ENCODE measurements around the gene ABLIM2. TPM values are rescaled to one million over a fixed set of nuclear protein-coding genes. Genes with fewer than 3 reads are reported as not detected.

Gene ABLIM2
- total RNA-seq (2.0 TPM), polyA plus RNA-seq (1 to 10 TPM in 3 of 4 donors, under 1 TPM in 1; 0.88 to 1.5 (median 1.1) TPM)

DNA sequence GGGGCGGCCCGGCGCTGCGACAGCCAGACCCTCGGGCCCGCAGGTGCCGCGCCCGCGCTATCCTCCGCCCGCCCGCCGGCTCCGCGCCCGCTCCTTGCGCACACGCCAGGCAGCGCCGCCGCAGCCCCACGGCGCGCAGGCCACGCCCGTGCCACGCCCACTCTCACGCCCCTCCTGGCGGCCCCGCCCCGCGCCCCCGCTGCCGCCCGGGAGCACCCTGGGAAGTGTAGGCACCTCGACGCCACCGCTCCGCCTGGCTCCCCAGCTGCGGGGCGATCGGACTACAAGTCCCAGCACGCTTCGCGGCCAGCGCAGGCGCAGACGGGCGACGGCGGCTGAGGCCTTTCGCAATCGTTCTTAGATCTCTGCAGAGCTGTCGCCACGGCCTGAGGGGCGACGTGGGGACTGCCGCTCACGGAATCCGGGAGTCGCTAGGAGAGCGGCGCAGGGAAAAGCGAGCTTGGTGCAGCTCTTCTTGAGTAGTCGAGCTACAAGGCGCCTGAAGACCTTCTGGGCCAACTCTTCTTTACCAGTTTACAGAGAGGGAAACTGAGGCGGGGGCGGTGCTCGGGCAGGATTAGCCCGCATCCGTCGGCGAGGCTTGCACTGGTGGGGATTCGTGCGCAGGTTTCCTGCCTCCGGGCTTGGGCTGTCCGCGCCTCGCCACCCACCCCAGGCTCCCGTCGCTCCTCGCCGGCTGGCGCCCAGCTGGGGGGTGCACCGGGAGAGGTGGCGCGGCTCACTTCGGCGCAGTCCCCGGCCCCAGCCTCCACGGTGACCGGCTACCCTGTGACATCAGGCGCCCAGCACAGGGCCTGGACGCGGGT, at the start of gene ABLIM2:
Gene ABLIM2, minus strand, starts transcription at position 104 of the 827 bp plus-strand sequence. CDS start 124 bp downstream, outside the sequence.
- H3K4me1 ChIP-seq (ENCODE audit: control insufficient read depth, insufficient read depth, low read length, poor library complexity, severe bottlenecking): peaks cover 26% of the 10 kb centered on the region

DNA sequence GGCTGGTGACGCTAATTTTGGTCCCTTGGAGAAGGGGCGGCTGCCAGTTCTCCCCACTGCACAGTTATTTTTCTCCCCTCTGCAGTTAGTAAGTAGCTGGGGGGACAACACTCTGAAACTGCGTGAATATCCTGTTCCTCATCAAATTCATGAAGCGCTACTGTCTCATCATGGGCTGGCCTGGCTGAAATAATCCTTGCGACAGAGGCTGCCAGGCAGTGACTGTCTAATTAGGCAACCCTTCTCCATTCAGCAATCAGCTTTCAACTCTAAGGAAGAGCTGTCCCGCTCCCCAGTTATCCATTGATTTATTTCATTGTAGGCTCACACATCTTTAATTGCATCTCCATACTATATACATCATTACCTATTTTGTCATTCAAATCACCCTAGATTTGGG, 48.7 kb upstream of the ABLIM2 start:
- peaks cover 10% of the 10 kb centered on the region for H3K36me3 Mint-ChIP-seq
- H3K9me3 Mint-ChIP-seq: no peaks in the 10 kb centered on the region
- H3K27me3 Mint-ChIP-seq: no peaks in the 10 kb centered on the region
- Histone ChIP-seq H3K4me3 (ENCODE audit: low read depth, low read length) (no peak overlapping the region), H3K27ac (ENCODE audit: insufficient read depth, low read length, poor library complexity, severe bottlenecking) (no peak overlapping the region), H3K9me3 (ENCODE audit: control insufficient read depth in 2 of 2, low read length in 2 of 2) (no peaks in the 10 kb centered on the region), H3K36me3 (ENCODE audit: control insufficient read depth, insufficient read depth, low read length) (peaks cover 23% of the 10 kb centered on the region), H3K4me1 (ENCODE audit: control insufficient read depth, insufficient read depth, low read length, poor library complexity, severe bottlenecking) (peaks cover 19% of the 10 kb centered on the region), H3K27me3 (ENCODE audit: control insufficient read depth, insufficient read depth, low read length) (no peaks in the 10 kb centered on the region)
- peak overlapping the region in 2 of 3 donors; percentile 6 to 38 for H3K27ac Mint-ChIP-seq
- H3K4me3 Mint-ChIP-seq: no peak overlapping the region
- no peak for ATAC-seq (ENCODE audit: low read depth in 2 of 2)
- DNase-seq: no peak
- peaks cover 0 to 36% (median 5%) of the 10 kb centered on the region in 4 donors for H3K4me1 Mint-ChIP-seq

More for the DNA sequence above, at the start of gene ABLIM2:
- H3K4me3 Mint-ChIP-seq: peak within 1 kb of the TSS; percentile 91 to 98 (median 96)
- H3K4me1 Mint-ChIP-seq: peaks cover 0 to 24% (median 7%) of the 10 kb centered on the region in 4 donors
- H3K4me3 ChIP-seq (ENCODE audit: low read depth, low read length): peak within 1 kb of the TSS; percentile 71
- ATAC-seq (ENCODE audit: low read depth in 2 of 2): peak; percentile 99
- no peaks in the 10 kb centered on the region for H3K27me3 ChIP-seq (ENCODE audit: control insufficient read depth, insufficient read depth, low read length)
- H3K27me3 Mint-ChIP-seq: peaks cover 29% of the 10 kb centered on the region
- peak; percentile 98 to 99 (median 98) for DNase-seq
- H3K9me3 Mint-ChIP-seq: no peaks in the 10 kb centered on the region
- no peaks in the 10 kb centered on the region for H3K36me3 Mint-ChIP-seq
- H3K9me3 ChIP-seq (ENCODE audit: control insufficient read depth in 2 of 2, low read length in 2 of 2): no peaks in the 10 kb centered on the region
- H3K27ac ChIP-seq (ENCODE audit: insufficient read depth, low read length, poor library complexity, severe bottlenecking): peak within 1 kb of the TSS; percentile 51
- H3K36me3 ChIP-seq (ENCODE audit: control insufficient read depth, insufficient read depth, low read length): no peaks in the 10 kb centered on the region
- H3K27ac Mint-ChIP-seq: peak within 1 kb of the TSS; percentile 50 to 94 (median 92)

DNA sequence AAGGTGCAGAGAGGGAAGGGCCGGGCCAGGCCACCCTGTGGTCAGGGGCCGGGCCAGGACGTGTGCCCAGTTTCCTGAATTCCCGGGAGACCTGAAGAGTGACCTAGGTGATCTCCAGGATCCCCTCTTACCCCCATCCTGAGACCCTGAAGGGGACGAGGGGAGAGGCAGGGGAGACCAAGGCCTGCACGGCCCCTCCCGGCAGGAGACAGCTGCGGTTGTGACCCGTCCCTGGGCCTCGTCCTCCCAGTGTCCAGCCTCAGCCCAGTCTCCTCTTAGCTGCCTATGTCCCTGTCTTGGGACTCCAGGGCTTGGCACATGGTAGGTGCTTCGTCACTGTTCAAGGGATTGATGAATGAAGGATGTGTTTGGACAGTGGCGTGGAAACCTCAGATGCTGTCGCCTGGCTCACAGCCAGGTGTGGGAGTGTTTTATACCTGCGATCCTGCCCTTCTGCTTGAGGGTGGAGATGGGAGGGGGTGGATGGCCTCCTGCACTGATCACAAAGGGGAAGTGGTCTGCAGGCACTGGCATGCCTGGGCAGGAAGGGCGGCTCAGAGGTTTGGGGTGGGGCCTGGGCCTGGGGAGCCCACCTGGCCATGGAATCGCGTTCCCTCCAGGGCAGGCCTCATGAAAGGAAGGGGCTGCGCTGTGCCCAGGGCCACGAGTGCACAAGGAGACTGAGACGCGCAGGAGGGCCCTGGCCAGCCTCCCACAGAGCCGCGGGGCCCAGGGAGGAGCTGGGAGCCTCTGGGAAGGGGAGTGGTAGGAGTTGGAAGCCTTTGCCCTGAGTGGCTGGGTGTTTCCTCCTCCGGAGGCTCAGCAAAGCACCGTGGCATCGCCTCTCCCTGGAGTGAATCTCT, 47.4 kb upstream of the ABLIM2 start:
- peaks cover 0 to 48% (median 11%) of the 10 kb centered on the region in 4 donors for H3K4me1 Mint-ChIP-seq
- H3K27me3 Mint-ChIP-seq: no peaks in the 10 kb centered on the region
- peaks cover 10% of the 10 kb centered on the region for H3K36me3 Mint-ChIP-seq
- H3K4me3 Mint-ChIP-seq: no peak overlapping the region
- Histone ChIP-seq H3K9me3 (ENCODE audit: control insufficient read depth in 2 of 2, low read length in 2 of 2) (no peaks in the 10 kb centered on the region), H3K4me1 (ENCODE audit: control insufficient read depth, insufficient read depth, low read length, poor library complexity, severe bottlenecking) (peaks cover 32% of the 10 kb centered on the region), H3K36me3 (ENCODE audit: control insufficient read depth, insufficient read depth, low read length) (peaks cover 21% of the 10 kb centered on the region), H3K4me3 (ENCODE audit: low read depth, low read length) (no peak overlapping the region), H3K27me3 (ENCODE audit: control insufficient read depth, insufficient read depth, low read length) (no peaks in the 10 kb centered on the region), H3K27ac (ENCODE audit: insufficient read depth, low read length, poor library complexity, severe bottlenecking) (no peak overlapping the region)
- no peak overlapping the region for H3K27ac Mint-ChIP-seq
- DNase-seq (no peak), ATAC-seq (ENCODE audit: low read depth in 2 of 2) (no peak)
- no peaks in the 10 kb centered on the region for H3K9me3 Mint-ChIP-seq

DNA sequence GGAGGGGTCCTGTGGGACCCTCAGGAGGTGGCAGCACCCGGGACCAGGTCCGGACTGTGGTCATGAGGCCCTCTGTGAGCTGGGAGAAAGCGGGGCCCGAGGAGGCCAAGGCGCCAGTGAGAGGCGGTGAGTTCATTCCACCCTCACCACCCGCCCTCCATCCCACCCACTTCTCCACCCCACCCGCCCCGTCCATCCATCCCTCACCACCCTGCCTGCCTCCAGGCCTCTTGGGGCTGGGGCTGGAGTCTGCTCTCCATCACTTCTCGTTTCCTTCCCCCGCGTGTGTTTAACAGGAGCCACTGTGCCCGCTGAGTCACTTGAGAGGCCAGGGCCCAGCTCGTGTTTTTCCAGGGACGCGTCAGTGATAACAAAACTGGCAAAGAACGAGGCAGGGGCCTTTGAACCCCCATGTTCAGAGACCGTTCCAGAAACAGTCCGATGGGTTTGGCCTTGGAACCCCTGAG, 46.7 kb upstream of the ABLIM2 start:
- Mint-ChIP-seq H3K27me3 (no peaks in the 10 kb centered on the region), H3K27ac (no peak overlapping the region), H3K36me3 (peaks cover 10% of the 10 kb centered on the region), H3K4me3 (no peak overlapping the region), H3K4me1 (peaks cover 0 to 55% (median 13%) of the 10 kb centered on the region in 4 donors), H3K9me3 (no peaks in the 10 kb centered on the region)
- H3K4me1 ChIP-seq (ENCODE audit: control insufficient read depth, insufficient read depth, low read length, poor library complexity, severe bottlenecking): peaks cover 37% of the 10 kb centered on the region
- H3K36me3 ChIP-seq (ENCODE audit: control insufficient read depth, insufficient read depth, low read length): peaks cover 21% of the 10 kb centered on the region
- no peak overlapping the region for H3K27ac ChIP-seq (ENCODE audit: insufficient read depth, low read length, poor library complexity, severe bottlenecking)
- ATAC-seq (ENCODE audit: low read depth in 2 of 2) (no peak), DNase-seq (no peak)
- no peak overlapping the region for H3K4me3 ChIP-seq (ENCODE audit: low read depth, low read length)
- H3K27me3 ChIP-seq (ENCODE audit: control insufficient read depth, insufficient read depth, low read length): no peaks in the 10 kb centered on the region
- H3K9me3 ChIP-seq (ENCODE audit: control insufficient read depth in 2 of 2, low read length in 2 of 2): no peaks in the 10 kb centered on the region

DNA sequence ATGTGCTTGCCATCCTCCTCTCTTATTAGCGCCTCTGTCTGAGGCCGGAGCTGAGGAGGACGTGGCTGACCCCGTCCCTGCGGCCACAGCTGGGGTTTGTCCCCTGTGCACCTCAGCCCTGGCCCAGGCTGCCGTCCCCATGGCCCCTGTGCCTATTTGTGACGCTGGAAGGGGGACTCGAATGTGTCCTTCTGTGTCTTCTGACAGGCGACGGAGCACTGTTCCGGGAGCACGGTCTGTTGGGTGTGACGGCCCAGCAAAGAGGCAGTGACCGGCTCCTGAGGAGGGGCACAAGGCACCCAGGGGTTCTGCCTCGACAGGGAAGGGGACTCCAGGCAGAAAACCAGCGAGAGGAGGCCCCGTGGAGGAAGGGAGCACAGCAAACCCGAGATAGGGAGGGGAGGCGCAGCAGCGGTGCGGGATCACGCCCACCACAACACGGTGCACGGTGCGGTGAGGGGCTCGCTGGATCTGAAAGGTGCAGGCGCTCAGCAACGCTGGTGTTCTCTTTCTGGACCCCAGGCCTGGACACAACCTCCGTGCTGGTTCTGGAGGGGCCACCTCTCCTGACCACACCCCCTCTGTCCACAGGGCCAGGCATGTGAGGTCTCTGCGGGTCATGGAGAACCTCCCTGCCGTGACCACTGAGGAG, 46.1 kb upstream of the ABLIM2 start:
- H3K9me3 ChIP-seq (ENCODE audit: control insufficient read depth in 2 of 2, low read length in 2 of 2): no peaks in the 10 kb centered on the region
- no peak overlapping the region for H3K4me3 ChIP-seq (ENCODE audit: low read depth, low read length)
- H3K4me1 Mint-ChIP-seq: peaks cover 0 to 59% (median 13%) of the 10 kb centered on the region in 4 donors
- peak overlapping the region in 1 of 3 donors; percentile 71 for H3K27ac Mint-ChIP-seq
- peak overlapping the region in 2 of 4 donors; percentile 28 to 75 for H3K4me3 Mint-ChIP-seq
- DNase-seq (no peak), ATAC-seq (ENCODE audit: low read depth in 2 of 2) (no peak)
- no peak overlapping the region for H3K27ac ChIP-seq (ENCODE audit: insufficient read depth, low read length, poor library complexity, severe bottlenecking)
- peaks cover 43% of the 10 kb centered on the region for H3K4me1 ChIP-seq (ENCODE audit: control insufficient read depth, insufficient read depth, low read length, poor library complexity, severe bottlenecking)
- peaks cover 18% of the 10 kb centered on the region for H3K36me3 ChIP-seq (ENCODE audit: control insufficient read depth, insufficient read depth, low read length)
- H3K27me3 Mint-ChIP-seq: no peaks in the 10 kb centered on the region
- peaks cover 10% of the 10 kb centered on the region for H3K36me3 Mint-ChIP-seq
- no peaks in the 10 kb centered on the region for H3K27me3 ChIP-seq (ENCODE audit: control insufficient read depth, insufficient read depth, low read length)
- H3K9me3 Mint-ChIP-seq: no peaks in the 10 kb centered on the region

DNA sequence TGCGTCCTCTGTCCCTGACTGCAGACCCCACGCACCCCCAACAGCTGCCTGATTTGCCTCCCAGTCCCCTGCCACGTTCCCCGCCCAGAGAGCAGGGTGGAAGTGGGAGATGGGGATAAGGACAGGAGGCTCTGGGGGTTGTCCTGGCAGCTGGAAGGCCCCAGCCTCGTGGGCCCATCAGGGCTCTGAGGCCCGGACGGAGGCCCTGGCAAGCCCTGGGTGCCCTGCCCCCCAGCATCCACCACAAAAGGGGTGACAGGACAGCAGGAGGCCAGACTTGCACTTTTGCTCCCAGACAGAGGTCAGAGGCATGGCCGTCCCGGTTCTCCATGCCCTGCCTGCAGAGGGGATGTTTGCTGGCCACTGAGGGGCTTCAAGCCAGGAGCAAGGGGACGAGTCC, 45.2 kb upstream of the ABLIM2 start:
- Mint-ChIP-seq H3K4me3 (peak overlapping the region in 2 of 4 donors; percentile 13 to 75), H3K27ac (no peak overlapping the region), H3K9me3 (peaks cover 0 to 2% (median 0%) of the 10 kb centered on the region in 7 donors), H3K27me3 (no peaks in the 10 kb centered on the region), H3K4me1 (peaks cover 0 to 62% (median 13%) of the 10 kb centered on the region in 4 donors), H3K36me3 (peaks cover 6% of the 10 kb centered on the region)
- no peaks in the 10 kb centered on the region for H3K9me3 ChIP-seq (ENCODE audit: control insufficient read depth in 2 of 2, low read length in 2 of 2)
- H3K4me3 ChIP-seq (ENCODE audit: low read depth, low read length): no peak overlapping the region
- ATAC-seq (ENCODE audit: low read depth in 2 of 2) (no peak), DNase-seq (no peak)
- H3K27me3 ChIP-seq (ENCODE audit: control insufficient read depth, insufficient read depth, low read length): no peaks in the 10 kb centered on the region
- H3K4me1 ChIP-seq (ENCODE audit: control insufficient read depth, insufficient read depth, low read length, poor library complexity, severe bottlenecking): peaks cover 50% of the 10 kb centered on the region
- no peak overlapping the region for H3K27ac ChIP-seq (ENCODE audit: insufficient read depth, low read length, poor library complexity, severe bottlenecking)
- H3K36me3 ChIP-seq (ENCODE audit: control insufficient read depth, insufficient read depth, low read length): peaks cover 16% of the 10 kb centered on the region

DNA sequence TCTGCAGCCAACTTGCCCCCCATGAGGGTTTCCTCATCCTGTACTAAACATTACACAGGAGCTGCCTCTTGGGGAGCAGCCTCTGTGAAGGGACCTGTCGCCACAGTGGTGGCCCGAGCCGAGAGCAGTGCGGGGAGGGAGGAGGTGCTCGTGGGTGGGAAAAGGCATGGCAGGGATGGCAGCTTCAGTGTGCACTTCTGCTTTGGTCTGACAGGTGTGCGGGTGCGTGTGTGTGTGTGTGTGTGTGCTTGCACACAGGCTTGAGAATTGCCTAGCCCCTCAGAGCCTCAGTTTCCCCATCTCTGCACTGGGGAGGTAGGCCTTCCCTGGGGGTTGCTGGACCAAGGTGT, 44.4 kb upstream of the ABLIM2 start:
- DNase-seq: no peak
- Histone ChIP-seq H3K36me3 (ENCODE audit: control insufficient read depth, insufficient read depth, low read length) (peaks cover 12% of the 10 kb centered on the region), H3K9me3 (ENCODE audit: control insufficient read depth in 2 of 2, low read length in 2 of 2) (no peaks in the 10 kb centered on the region), H3K27ac (ENCODE audit: insufficient read depth, low read length, poor library complexity, severe bottlenecking) (no peak overlapping the region), H3K4me3 (ENCODE audit: low read depth, low read length) (no peak overlapping the region), H3K27me3 (ENCODE audit: control insufficient read depth, insufficient read depth, low read length) (no peaks in the 10 kb centered on the region), H3K4me1 (ENCODE audit: control insufficient read depth, insufficient read depth, low read length, poor library complexity, severe bottlenecking) (peaks cover 58% of the 10 kb centered on the region)
- no peak overlapping the region for H3K27ac Mint-ChIP-seq
- peaks cover 6% of the 10 kb centered on the region for H3K36me3 Mint-ChIP-seq
- no peaks in the 10 kb centered on the region for H3K27me3 Mint-ChIP-seq
- peaks cover 0 to 70% (median 19%) of the 10 kb centered on the region in 4 donors for H3K4me1 Mint-ChIP-seq
- no peak for ATAC-seq (ENCODE audit: low read depth in 2 of 2)
- H3K9me3 Mint-ChIP-seq: peaks cover 0 to 2% (median 0%) of the 10 kb centered on the region in 7 donors
- H3K4me3 Mint-ChIP-seq: peak overlapping the region in 2 of 4 donors; percentile 91 to 100

Measured in CD4-positive, CD25-positive, alpha-beta regulatory T cell (primary cell).